OCI-LY7 (cell line): ENCODE results near the gene SLC16A11.

Experiments
- EZH2phosphoT487 ChIP-seq: fragments of 200-600 bp; sonication (generic); IDR thresholded peaks from 2 replicates; pipeline ENCODE4 v1.6.1; 2018; ENCODE audit warnings: low read depth, borderline replicate concordance, mild to moderate bottlenecking, mixed run types, antibody characterized with exemption, low read length, moderate library complexity, mixed read lengths
- TF ChIP-seq, protein P1 (sequence below): fragments of 200-600 bp; sonication (generic); conservative IDR thresholded peaks from 2 replicates; pipeline ENCODE4 v1.5.1; 2014; ENCODE audit warnings: mild to moderate bottlenecking, antibody characterized with exemption, low read length, moderate library complexity, mixed read lengths

DNA sequence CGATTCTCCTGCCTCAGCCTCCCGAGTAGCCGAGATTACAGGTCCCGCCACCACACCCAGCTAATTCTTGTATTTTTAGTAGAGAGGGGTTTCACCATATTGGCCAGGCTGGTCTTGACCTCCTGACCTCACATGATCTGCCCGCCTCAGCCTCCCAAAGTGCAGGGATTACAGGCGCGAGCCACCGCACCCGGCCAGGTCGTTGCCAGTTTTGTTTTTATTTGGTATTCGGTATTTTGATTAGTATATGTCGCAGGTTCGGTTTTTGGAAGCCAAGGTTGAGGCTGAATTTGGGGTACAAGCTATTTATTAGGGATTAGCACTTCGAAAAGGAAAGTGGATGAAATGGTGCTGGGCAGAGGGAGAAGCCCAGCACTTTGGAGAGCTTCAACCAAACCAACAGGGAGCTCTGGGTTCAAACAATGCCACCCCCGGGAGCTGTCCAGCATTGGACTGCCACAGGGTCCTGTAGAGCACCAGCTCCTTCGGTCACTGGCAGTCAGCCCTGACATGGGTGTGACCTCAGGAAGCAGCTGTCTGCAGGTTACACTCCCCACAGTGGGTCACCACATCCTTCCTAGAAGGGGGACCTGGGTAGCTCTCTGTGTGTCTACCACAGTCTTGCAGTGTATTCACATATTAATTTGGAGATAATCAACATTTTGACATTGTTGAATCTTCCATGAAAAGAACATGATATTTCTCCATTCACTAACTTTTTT lies 37.6 kb upstream of the SLC16A11 start:
- TF ChIP-seq, protein P1, sequence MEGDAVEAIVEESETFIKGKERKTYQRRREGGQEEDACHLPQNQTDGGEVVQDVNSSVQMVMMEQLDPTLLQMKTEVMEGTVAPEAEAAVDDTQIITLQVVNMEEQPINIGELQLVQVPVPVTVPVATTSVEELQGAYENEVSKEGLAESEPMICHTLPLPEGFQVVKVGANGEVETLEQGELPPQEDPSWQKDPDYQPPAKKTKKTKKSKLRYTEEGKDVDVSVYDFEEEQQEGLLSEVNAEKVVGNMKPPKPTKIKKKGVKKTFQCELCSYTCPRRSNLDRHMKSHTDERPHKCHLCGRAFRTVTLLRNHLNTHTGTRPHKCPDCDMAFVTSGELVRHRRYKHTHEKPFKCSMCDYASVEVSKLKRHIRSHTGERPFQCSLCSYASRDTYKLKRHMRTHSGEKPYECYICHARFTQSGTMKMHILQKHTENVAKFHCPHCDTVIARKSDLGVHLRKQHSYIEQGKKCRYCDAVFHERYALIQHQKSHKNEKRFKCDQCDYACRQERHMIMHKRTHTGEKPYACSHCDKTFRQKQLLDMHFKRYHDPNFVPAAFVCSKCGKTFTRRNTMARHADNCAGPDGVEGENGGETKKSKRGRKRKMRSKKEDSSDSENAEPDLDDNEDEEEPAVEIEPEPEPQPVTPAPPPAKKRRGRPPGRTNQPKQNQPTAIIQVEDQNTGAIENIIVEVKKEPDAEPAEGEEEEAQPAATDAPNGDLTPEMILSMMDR, result no peak
- TF ChIP-seq EZH2phosphoT487, result no peak
